ENCODE data around the gene PAGE5. TPM values are rescaled to one million over a fixed set of nuclear protein-coding genes. Genes with fewer than 3 reads are reported as not detected.

The PAGE5 gene
- total RNA-seq, 1 experiment from 2014 or later: not detected

GRCh38 chrX:55201930-55202579, 18.1 kb upstream of the PAGE5 start:
- no TSS peak for BruUV-seq (replicated peaks)
- POLR2A ChIA-PET (ENCODE audit: low non-redundant PET): interaction anchor here (0.5 kb wide), 1 partner anchor 9 kb away, joined by 6 read pairs; no protein-coding TSS in a partner anchor
- intact Hi-C loops (cut with micrococcal nuclease; ENCODE audit: unreplicated experiment): no loop called here

GRCh38 chrX:55206162-55206941, 13.8 kb upstream of the PAGE5 start:
- no peak for TF ChIP-seq EZH2 (IDR thresholded peaks at IDR 0.05; ENCODE audit: borderline replicate concordance, low read depth, low read length, poor library complexity, severe bottlenecking)
- no peak for TF ChIP-seq CTCF (conservative IDR thresholded peaks at IDR 0.05; ENCODE audit: low read depth, low read length)
- BruUV-seq (replicated peaks): no TSS peak

More at GRCh38 chrX:55201930-55202579, 18.1 kb upstream of the PAGE5 start:
- no peak overlapping the region for H3K4me3 ChIP-seq (ENCODE audit: low read depth, low read length, poor library complexity, severe bottlenecking)
- DNase-seq (ENCODE audit: low spot score): no peak
- no peak for TF ChIP-seq CTCF (conservative IDR thresholded peaks at IDR 0.05; ENCODE audit: low read depth, low read length)
- no peak for TF ChIP-seq EZH2 (IDR thresholded peaks at IDR 0.05; ENCODE audit: borderline replicate concordance, low read depth, low read length, poor library complexity, severe bottlenecking)
- H3K36me3 ChIP-seq (ENCODE audit: insufficient read depth, low read length, poor library complexity, severe bottlenecking): no peaks in the 10 kb centered on the region
- CTCF ChIA-PET: no interaction called here
- no peaks in the 10 kb centered on the region for H3K9me3 ChIP-seq (ENCODE audit: low read depth, low read length, poor library complexity, severe bottlenecking)
- H3K27ac ChIP-seq (ENCODE audit: low read depth, low read length, poor library complexity, severe bottlenecking): no peak overlapping the region
- no peaks in the 10 kb centered on the region for H3K4me1 ChIP-seq (ENCODE audit: insufficient read depth, low read length, poor library complexity, severe bottlenecking)
- H3K27me3 ChIP-seq (replicated peaks; ENCODE audit: insufficient read depth, low read depth, low read length, poor library complexity): no peaks in the 10 kb centered on the region

DNA sequence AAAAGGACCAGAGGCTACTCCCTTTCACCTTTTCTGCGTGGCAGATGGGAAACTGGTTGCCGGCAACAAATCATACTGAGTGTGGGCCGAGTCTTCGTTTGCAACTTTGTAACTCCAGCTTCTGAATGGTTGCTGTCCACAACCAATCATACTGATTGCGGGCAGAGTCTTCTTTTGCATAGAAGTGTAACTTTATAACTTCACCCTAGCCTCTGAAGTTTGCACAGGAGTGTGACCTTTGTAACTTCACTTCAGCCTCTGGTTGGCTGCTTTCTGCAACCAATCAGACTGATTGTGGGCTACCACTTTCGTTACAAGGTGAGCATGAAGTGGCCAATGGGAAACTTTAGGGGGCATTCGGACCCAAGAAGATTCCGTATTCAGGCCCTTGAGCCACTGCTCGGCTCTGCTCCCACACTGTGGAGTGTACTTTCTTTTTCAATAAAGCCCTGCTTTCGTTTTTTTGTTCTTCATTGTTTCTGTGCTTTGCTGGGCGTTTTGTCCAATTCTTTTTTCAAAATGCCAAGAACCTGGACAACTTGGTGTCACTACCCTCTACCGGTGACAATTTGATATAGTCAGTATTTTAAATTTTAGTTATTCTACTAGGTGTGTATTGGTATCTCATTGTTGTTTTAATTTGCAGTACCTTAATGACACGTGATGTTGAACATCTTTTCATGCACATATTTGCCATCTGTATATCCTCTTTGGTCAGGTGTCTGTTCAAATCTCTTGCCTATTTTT, 9.0 kb upstream of the PAGE5 start:
- no peak for DNase-seq (ENCODE audit: low spot score)
- Histone ChIP-seq H3K9me3 (ENCODE audit: low read depth, low read length, poor library complexity, severe bottlenecking) (no peaks in the 10 kb centered on the region), H3K36me3 (ENCODE audit: insufficient read depth, low read length, poor library complexity, severe bottlenecking) (no peaks in the 10 kb centered on the region), H3K27ac (ENCODE audit: low read depth, low read length, poor library complexity, severe bottlenecking) (no peak overlapping the region), H3K4me3 (ENCODE audit: low read depth, low read length, poor library complexity, severe bottlenecking) (no peak overlapping the region), H3K27me3 (replicated peaks; ENCODE audit: insufficient read depth, low read depth, low read length, poor library complexity) (no peaks in the 10 kb centered on the region), H3K4me1 (ENCODE audit: insufficient read depth, low read length, poor library complexity, severe bottlenecking) (no peaks in the 10 kb centered on the region)
- CTCF ChIA-PET: no interaction called here
- intact Hi-C loops (cut with micrococcal nuclease; ENCODE audit: unreplicated experiment): no loop called here
- BruUV-seq (replicated peaks): no TSS peak
- POLR2A ChIA-PET (ENCODE audit: low non-redundant PET): no interaction called here
- TF ChIP-seq EZH2 (IDR thresholded peaks at IDR 0.05; ENCODE audit: borderline replicate concordance, low read depth, low read length, poor library complexity, severe bottlenecking): no peak
- TF ChIP-seq CTCF (conservative IDR thresholded peaks at IDR 0.05; ENCODE audit: low read depth, low read length): no peak

More at GRCh38 chrX:55206162-55206941, 13.8 kb upstream of the PAGE5 start:
- H3K4me1 ChIP-seq (ENCODE audit: insufficient read depth, low read length, poor library complexity, severe bottlenecking): no peaks in the 10 kb centered on the region
- intact Hi-C loops (cut with micrococcal nuclease; ENCODE audit: unreplicated experiment): no loop called here
- ChIA-PET CTCF (no interaction called here), POLR2A (ENCODE audit: low non-redundant PET) (no interaction called here)
- no peak for DNase-seq (ENCODE audit: low spot score)
- H3K36me3 ChIP-seq (ENCODE audit: insufficient read depth, low read length, poor library complexity, severe bottlenecking): no peaks in the 10 kb centered on the region
- H3K27ac ChIP-seq (ENCODE audit: low read depth, low read length, poor library complexity, severe bottlenecking): no peak overlapping the region
- no peaks in the 10 kb centered on the region for H3K27me3 ChIP-seq (replicated peaks; ENCODE audit: insufficient read depth, low read depth, low read length, poor library complexity)
- H3K4me3 ChIP-seq (ENCODE audit: low read depth, low read length, poor library complexity, severe bottlenecking): no peak overlapping the region
- H3K9me3 ChIP-seq (ENCODE audit: low read depth, low read length, poor library complexity, severe bottlenecking): no peaks in the 10 kb centered on the region
